BJ (cell line): Measurements from ENCODE around the gene POU2AF1. TPM values are rescaled to one million over a fixed set of nuclear protein-coding genes. Genes with fewer than 3 reads are reported as not detected.

Source experiments
- CTCF ChIA-PET: fragments of 350-600 bp; formaldehyde crosslinking; extraction: SDS; loops from one replicate; lab custom pipeline; 2021; ENCODE audit warnings: antibody characterized with exemption, inconsistent platforms; lab: Yijun Ruan, JAX
- POLR2A ChIA-PET: fragments of 300-600 bp; sonication (Branson Sonifier 250); formaldehyde crosslinking; extraction: SDS; loops from one replicate; lab custom pipeline; 2021; ENCODE audit warnings: antibody characterized with exemption; lab: Charles Lee
- DNase-seq: peaks from one replicate; pipeline ENCODE4 v3.0.0-alpha.2; 2011; ENCODE audit warnings: low read depth
- H3K27me3 ChIP-seq: 2 replicates; pipeline ENCODE4 v1.6.0; 2011; ENCODE audit warnings: low read length; ENCODE audit not compliant: control insufficient read depth, insufficient read depth
- H3K36me3 ChIP-seq: 2 replicates; pipeline ENCODE4 v1.5.1; 2011; ENCODE audit warnings: low read length; ENCODE audit not compliant: control insufficient read depth, insufficient read depth
- H3K4me3 ChIP-seq: 2 replicates; pipeline ENCODE4 v1.5.1; 2011; ENCODE audit warnings: low read depth, mild to moderate bottlenecking, control low read depth, low read length
- polyA plus RNA-seq: library from polyadenylated mRNA; depleted of rRNA; stranded (reverse); fragments of >200 nt; gene quantifications from 2 replicates; pipeline ENCODE4 v1.2.3, GENCODE V29; 2011
- TF ChIP-seq, protein P1 (sequence below): IDR thresholded peaks from 2 replicates; pipeline ENCODE4 v1.5.1; 2011; ENCODE audit warnings: low read depth, mild to moderate bottlenecking, control low read depth, inconsistent platforms, low read length, moderate library complexity; ENCODE audit not compliant: insufficient read depth

POU2AF1 gene
- polyA plus RNA-seq, 1 experiment: not detected

GRCh38 chr11:111391328-111392124, 12.5 kb upstream of the POU2AF1 start:
- TF ChIP-seq, protein P1, sequence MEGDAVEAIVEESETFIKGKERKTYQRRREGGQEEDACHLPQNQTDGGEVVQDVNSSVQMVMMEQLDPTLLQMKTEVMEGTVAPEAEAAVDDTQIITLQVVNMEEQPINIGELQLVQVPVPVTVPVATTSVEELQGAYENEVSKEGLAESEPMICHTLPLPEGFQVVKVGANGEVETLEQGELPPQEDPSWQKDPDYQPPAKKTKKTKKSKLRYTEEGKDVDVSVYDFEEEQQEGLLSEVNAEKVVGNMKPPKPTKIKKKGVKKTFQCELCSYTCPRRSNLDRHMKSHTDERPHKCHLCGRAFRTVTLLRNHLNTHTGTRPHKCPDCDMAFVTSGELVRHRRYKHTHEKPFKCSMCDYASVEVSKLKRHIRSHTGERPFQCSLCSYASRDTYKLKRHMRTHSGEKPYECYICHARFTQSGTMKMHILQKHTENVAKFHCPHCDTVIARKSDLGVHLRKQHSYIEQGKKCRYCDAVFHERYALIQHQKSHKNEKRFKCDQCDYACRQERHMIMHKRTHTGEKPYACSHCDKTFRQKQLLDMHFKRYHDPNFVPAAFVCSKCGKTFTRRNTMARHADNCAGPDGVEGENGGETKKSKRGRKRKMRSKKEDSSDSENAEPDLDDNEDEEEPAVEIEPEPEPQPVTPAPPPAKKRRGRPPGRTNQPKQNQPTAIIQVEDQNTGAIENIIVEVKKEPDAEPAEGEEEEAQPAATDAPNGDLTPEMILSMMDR: no peak
- no peak for DNase-seq
- Histone ChIP-seq H3K4me3 (no peak overlapping the region), H3K36me3 (no peaks in the 10 kb centered on the region), H3K27me3 (no peaks in the 10 kb centered on the region; the same call in none of the 2 replicates)
- ChIA-PET POLR2A (no interaction called here), CTCF (no interaction called here)

- Histone ChIP-seq H3K36me3 (no peaks in the 10 kb centered on the region), H3K4me3 (no peak overlapping the region), H3K27me3 (no peaks in the 10 kb centered on the region; the same call in none of the 2 replicates)
- DNase-seq: no peak
- TF ChIP-seq, protein P1: no peak
- CTCF ChIA-PET: interaction anchor here (0.7 kb wide), 1 partner anchor 34 kb away, joined by 3 read pairs; no protein-coding TSS in a partner anchor
- POLR2A ChIA-PET: no interaction called here
These were observed 9.8 kb upstream of the POU2AF1 start for GRCh38 chr11:111388842-111389241.

GRCh38 chr11:111388420-111388819, 9.3 kb upstream of the POU2AF1 start:
- CTCF ChIA-PET: no interaction called here
- no peak overlapping the region for H3K4me3 ChIP-seq

GRCh38 chr11:111387363-111387762, 8.3 kb upstream of the POU2AF1 start:
- Histone ChIP-seq H3K36me3 (no peaks in the 10 kb centered on the region), H3K27me3 (no peaks in the 10 kb centered on the region; the same call in none of the 2 replicates), H3K4me3 (no peak overlapping the region)
- ChIA-PET CTCF (no interaction called here), POLR2A (no interaction called here)
- TF ChIP-seq, protein P1: no peak
- DNase-seq: no peak

More at GRCh38 chr11:111388420-111388819, 9.3 kb upstream of the POU2AF1 start:
- H3K27me3 ChIP-seq: no peaks in the 10 kb centered on the region; the same call in none of the 2 replicates
- DNase-seq: no peak
- POLR2A ChIA-PET: no interaction called here
- TF ChIP-seq, protein P1: no peak
- no peaks in the 10 kb centered on the region for H3K36me3 ChIP-seq

DNA sequence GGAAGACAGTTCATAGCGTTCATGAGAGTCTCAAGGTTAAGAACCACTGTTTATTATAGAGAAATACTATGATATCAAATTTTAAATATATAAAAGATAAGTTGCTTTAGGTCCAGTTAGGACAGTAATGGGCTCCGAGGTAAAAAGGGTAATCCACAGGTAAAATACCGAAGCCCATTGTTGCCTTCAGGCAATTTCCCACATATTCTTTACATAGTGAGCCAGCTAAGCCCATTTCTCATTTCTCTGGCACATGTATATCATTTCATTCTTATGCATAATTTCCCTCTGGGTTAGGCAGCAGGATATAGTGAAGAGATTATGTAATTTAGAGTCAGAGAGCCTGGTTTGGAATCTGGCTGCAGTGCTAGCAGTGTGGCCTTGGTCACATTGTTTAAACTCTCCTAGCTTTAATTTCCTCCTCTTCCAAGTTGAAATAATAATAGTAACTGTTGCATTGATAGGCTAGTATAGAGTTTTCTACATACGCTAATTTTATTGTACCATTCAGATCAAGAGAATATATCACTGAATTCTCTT, 7.6 kb upstream of the POU2AF1 start:
- ChIA-PET POLR2A (no interaction called here), CTCF (no interaction called here)
- Histone ChIP-seq H3K36me3 (no peaks in the 10 kb centered on the region), H3K4me3 (no peak overlapping the region), H3K27me3 (no peaks in the 10 kb centered on the region; the same call in 1 of the 2 replicates)
- TF ChIP-seq, protein P1: no peak
- DNase-seq: no peak
